AG04449 (cell line): ENCODE measurements around the gene KCNQ5.

Experiments used
- CTCF ChIA-PET: fragments of 350-600 bp; formaldehyde crosslinking; extraction: SDS; loops from one replicate; lab custom pipeline; 2021; ENCODE audit warnings: antibody characterized with exemption; lab: Yijun Ruan, JAX
- POLR2A ChIA-PET: fragments of 400-600, 350-600 bp; formaldehyde crosslinking; extraction: SDS; loops from one replicate; lab custom pipeline; 2020; ENCODE audit warnings: antibody characterized with exemption, inconsistent platforms; lab: Yijun Ruan, JAX
- DNase-seq: peaks from one replicate; pipeline ENCODE4 v3.0.0-alpha.2; 2010; ENCODE audit warnings: low read depth, low spot score
- H3K4me3 ChIP-seq: 2 replicates; pipeline ENCODE4 v1.5.1; 2011; ENCODE audit warnings: low read depth, mild to moderate bottlenecking, control low read depth, low read length
- TF ChIP-seq, protein P1 (sequence below): IDR thresholded peaks from one replicate; pipeline ENCODE4 v1.5.1; 2011; ENCODE audit warnings: mild to moderate bottlenecking, moderate library complexity, low read length, control low read depth, inconsistent platforms; ENCODE audit not compliant: insufficient read depth; ENCODE audit errors: missing control alignments

KCNQ5 gene

DNA sequence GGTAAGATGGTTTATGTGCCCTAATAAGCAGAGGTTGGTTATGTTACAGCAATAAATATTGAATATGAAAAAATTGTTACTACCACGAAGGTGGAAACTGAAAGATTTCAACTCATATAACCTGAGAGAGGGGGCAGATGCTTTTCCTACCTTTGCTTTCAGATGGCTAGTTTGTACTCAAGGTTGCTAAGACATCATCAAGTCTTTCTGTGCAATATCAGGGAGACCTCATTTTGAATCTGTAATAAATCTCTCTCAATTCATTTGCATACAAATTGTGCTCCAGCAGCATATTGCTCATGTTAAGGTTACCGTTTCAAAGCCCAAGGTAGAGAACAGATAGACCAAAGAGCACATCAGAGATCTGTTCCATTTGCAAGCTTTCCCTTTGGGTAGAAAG lies 383.0 kb downstream of the KCNQ5 start:
- CTCF ChIA-PET = no interaction called here
- no peak overlapping the region for H3K4me3 ChIP-seq
- TF ChIP-seq, protein P1, sequence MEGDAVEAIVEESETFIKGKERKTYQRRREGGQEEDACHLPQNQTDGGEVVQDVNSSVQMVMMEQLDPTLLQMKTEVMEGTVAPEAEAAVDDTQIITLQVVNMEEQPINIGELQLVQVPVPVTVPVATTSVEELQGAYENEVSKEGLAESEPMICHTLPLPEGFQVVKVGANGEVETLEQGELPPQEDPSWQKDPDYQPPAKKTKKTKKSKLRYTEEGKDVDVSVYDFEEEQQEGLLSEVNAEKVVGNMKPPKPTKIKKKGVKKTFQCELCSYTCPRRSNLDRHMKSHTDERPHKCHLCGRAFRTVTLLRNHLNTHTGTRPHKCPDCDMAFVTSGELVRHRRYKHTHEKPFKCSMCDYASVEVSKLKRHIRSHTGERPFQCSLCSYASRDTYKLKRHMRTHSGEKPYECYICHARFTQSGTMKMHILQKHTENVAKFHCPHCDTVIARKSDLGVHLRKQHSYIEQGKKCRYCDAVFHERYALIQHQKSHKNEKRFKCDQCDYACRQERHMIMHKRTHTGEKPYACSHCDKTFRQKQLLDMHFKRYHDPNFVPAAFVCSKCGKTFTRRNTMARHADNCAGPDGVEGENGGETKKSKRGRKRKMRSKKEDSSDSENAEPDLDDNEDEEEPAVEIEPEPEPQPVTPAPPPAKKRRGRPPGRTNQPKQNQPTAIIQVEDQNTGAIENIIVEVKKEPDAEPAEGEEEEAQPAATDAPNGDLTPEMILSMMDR = no peak
- DNase-seq = no peak
- POLR2A ChIA-PET = no interaction called here

DNA sequence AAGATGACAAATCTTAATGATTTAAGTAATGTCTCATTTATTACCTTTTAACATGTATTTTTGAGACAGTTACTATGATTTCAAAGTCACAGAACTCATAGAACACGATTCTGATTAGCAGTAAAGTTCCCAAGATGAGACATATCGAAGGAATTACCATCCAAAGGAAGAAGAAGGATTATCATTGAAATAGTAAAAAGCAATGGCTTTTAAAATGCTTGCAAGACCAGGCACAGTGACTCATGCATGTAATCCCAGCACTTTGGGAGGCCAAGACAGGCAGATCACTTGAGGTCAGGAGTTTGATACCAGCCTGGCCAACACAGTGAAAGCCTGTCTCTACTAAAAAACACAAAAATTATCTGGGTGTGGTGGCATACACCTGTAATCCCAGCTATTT lies 384.3 kb downstream of the KCNQ5 start:
- TF ChIP-seq, protein P1 = no peak
- ChIA-PET CTCF (no interaction called here), POLR2A (no interaction called here)
- H3K4me3 ChIP-seq = no peak overlapping the region
- DNase-seq = no peak

DNA sequence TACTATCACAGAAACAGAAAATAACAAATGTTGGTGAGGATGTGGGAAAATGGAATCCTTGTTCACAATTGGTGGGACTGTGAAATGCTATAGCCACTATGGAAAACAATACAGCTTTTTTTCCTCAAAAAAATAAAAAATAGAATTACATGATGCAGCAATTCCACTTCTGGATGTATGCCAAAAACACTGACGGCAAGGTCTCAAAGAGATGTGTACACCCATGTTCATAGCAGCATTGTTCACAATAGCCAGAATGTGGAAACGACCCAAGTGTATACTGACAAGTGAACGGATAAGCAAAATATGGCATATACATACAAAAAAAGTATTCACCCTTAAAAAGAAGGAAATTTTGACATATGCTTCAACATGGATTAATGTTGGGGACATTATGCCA lies 390.1 kb downstream of the KCNQ5 start:
- ChIA-PET CTCF (no interaction called here), POLR2A (no interaction called here)
- no peak overlapping the region for H3K4me3 ChIP-seq
- TF ChIP-seq, protein P1 = no peak
- DNase-seq = no peak

GRCh38 chr6:73017476-73017875 lies 395.6 kb downstream of the KCNQ5 start:
- ChIA-PET CTCF (no interaction called here), POLR2A (interaction anchor here (0.6 kb wide), 1 partner anchor 198 kb away, joined by 3 read pairs; no protein-coding TSS in a partner anchor)
- no peak overlapping the region for H3K4me3 ChIP-seq
- TF ChIP-seq, protein P1 = no peak
- DNase-seq = no peak

- CTCF ChIA-PET = interaction anchor here (0.9 kb wide), 1 partner anchor 14 kb away, joined by 3 read pairs; no protein-coding TSS in a partner anchor
- H3K4me3 ChIP-seq = no peak overlapping the region
- TF ChIP-seq, protein P1 = no peak
- no peak for DNase-seq
- POLR2A ChIA-PET = no interaction called here
These were observed 402.7 kb downstream of the KCNQ5 start for GRCh38 chr6:73024598-73024997.

GRCh38 chr6:73027691-73028090 lies 405.8 kb downstream of the KCNQ5 start:
- CTCF ChIA-PET = no interaction called here
- no peak overlapping the region for H3K4me3 ChIP-seq

More at GRCh38 chr6:73027691-73028090, 405.8 kb downstream of the KCNQ5 start:
- POLR2A ChIA-PET = no interaction called here
- no peak for DNase-seq
- TF ChIP-seq, protein P1 = no peak
